HG03442 (cell line): ENCODE results near the gene WFIKKN2.

ENCODE experiments used
- ATAC-seq: cut with Tn5 transposase; IDR thresholded peaks from one replicate; pipeline ENCODE4 v1.9.1; 2021; ENCODE audit warnings: mild to moderate bottlenecking, moderate library complexity; ENCODE audit not compliant: unreplicated experiment

The WFIKKN2 gene

DNA sequence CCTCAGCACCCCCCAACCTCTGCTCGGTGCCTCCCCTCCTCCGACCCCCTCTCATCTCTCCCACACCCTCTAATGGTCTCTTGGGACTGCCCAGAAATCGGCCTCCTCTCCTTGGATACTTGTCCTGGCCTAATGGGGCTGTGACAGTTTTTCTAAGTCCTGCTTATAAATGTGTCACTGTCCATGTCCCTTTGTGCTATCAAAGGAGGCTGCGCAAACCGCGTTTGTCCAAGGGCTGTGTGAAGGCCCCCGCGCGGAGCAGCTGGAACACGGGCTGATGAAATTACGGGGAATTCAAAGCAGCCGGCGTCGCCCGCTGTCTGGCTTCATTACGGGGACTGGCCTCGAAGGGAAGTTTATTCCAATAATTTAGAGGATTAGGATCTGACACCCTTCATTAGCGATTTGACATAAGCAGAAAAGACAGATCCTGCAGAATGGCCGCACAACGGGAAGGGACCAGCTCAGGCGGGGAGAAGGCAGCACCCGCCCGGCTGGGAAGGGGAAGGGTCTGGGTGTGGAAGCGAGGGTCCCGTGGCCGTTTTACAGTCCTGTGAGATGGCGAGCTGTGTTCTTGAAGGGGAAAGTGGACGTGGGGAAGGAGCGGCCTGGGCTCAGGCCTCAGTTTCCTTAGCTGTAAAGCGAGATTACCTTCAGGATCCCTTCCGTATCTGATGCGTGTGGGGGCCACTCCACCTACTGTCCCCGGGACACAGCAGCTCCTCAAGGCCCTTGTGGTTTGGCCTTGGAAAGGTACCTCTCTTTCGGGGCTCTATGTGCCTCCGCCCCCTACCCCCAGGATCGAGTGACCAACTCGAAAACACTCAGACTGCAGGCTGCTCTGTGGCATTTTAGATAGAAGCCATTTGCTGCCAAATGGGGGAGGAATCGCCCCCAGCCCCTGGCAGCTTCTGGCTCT lies 1.6 kb upstream of the WFIKKN2 start:
- no peak for ATAC-seq

DNA sequence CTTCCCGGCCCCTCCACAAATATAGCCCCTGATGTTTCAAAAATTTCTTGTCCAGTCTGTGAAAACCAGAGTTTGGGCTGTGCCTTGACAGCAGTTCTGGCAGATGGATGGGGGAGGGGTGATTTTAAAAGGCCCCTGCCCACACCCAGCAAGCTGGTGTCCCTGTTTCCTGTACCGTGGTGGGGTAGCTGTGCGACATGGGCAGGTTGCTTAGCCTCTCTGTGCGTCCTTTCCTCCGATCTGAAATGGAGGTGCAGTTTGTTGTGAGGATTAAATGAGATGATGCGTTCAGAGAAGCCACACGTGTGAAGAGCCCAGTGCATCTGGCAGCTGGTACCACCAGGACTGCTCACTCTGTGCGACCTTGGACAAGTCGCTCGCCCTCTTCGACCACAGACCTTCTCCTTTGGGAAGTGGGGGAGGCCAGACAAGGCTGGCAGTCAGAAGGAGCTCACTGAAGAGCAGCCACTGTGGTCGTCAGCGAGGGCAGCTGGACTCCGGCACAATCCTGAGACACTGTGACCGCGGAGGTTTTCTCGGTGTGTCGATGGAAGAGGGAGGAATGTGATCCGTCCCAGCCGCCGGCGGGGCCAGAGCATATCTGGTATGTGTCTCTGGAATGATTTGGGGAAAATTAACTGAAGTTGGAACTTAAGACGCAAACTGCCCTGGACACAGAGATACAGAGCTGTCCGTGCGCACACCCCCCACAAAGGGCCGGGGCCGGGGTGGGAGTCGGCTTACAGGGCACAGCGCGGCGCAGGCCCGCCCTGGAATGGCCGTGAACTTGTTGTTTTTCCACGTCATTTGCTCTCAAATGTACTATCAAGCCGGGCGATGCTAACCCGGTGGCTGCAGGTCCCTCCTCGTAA lies 721 bp upstream of the WFIKKN2 start:
- no peak for ATAC-seq

DNA sequence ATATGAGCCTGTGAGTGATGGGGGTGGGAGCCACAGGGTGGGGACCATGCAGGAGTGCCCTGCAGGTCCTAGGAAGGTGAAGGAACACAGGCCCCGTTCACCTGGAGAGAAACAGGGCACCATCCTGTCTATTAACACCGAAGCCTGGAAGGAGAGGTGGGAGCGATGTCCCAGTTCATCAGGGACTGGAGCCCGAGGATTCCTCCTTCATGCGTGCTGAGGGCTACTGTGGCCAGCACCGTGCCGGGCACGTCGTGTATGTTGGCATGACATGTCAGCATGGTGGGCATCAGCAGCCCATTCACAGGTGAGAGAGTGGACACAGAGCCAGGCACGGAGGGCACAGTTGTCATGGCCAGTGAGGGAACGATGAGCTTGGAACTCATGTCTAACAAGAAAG lies 1.4 kb downstream of the WFIKKN2 start:
- no peak for ATAC-seq

- no peak for ATAC-seq
Observed at GRCh38 chr17:50837286-50837979, 2.0 kb downstream of the WFIKKN2 start.

GRCh38 chr17:50837980-50838954 lies 2.9 kb downstream of the WFIKKN2 start:
- ATAC-seq: no peak

DNA sequence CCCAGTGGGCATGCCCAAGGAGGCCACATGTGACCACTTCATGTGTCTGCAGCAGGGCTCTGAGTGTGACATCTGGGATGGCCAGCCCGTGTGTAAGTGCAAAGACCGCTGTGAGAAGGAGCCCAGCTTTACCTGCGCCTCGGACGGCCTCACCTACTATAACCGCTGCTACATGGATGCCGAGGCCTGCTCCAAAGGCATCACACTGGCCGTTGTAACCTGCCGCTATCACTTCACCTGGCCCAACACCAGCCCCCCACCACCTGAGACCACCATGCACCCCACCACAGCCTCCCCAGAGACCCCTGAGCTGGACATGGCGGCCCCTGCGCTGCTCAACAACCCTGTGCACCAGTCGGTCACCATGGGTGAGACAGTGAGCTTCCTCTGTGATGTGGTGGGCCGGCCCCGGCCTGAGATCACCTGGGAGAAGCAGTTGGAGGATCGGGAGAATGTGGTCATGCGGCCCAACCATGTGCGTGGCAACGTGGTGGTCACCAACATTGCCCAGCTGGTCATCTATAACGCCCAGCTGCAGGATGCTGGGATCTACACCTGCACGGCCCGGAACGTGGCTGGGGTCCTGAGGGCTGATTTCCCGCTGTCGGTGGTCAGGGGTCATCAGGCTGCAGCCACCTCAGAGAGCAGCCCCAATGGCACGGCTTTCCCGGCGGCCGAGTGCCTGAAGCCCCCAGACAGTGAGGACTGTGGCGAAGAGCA lies 4.4 kb downstream of the WFIKKN2 start:
- no peak for ATAC-seq

- ATAC-seq: no peak
Observed at GRCh38 chr17:50840311-50840851, 5.0 kb downstream of the WFIKKN2 start.

DNA sequence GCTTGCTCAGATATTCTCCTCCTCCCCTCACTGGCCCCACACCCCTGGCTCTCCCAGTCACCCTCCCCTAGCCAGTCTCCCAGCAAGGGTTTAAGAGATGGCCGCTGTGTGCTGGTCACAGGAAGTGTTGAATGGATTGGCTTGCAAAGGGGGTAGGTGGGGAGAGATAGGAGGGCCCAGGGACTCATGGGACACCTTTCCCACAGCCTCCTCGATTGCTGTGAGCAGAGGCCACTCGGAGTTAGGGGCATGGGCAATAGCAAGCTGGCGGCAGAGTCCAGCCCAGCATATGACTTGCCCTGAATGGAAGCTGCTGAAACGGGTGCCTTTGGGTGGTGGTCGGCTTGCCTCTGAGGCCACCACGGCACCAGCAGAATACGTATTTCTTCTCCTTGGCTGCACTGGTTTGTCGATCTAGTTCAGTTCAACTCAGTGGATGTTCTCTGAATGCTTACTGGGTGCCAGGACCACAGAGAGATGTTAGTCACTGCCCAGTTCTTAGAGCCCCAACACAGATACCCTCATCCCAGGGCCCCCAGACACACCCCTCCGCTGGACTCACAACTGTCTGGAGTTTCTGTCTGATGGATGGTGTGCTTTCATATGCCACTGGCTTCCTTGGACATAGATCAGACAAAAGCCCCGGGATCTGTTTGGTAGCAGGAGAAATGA lies 6.0 kb downstream of the WFIKKN2 start:
- no peak for ATAC-seq

DNA sequence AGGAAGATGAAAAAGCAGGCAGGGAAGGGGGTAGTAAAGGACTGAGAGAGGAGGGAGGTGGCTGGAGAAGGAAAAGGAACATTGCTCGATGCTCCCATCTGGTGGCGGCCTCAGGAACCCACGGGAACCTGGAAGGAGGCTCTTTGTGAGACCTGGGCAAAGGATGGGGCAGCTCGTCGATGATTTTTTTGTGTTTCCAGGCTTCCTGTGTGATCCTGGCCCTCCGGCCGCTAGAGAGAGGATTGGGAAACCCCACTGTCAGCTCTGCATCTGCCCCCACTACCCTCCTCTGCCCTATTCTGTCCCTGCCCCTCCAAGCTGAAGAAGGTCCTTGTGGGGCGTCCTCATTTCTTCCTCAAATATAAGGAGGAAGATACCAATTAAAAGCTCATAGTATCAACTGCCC lies 6.6 kb downstream of the WFIKKN2 start:
- no peak for ATAC-seq

DNA sequence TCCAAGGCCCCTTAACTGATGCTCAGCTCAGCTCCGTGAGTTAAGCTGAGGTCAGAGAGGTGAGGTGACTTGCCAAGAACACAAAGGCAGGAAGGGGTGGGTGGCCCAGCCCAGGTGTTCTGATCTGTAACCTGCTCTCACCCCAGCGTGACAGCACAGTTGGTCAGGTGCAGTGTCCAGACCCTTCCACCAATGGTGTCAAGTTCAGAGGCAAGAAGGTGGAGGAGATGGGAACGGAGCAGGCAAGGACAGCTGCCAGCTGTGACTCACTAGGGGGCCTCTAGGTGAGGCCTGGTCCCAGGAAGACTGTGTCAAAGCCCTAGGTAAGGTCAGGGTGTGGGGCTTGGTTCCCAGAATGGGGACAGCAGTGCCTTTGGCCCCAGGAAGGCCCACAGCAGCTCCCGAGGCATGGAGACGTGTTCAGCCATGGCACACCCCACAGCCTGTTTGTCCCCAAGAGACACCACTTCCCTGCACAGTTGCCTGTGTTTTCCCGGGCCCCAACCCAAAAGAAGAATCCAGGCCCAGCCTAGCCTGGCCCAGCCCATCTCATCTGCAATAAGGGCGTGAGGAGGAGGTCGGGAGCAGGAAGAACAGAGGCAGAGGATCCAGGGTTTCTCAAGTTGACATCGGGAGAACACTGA lies 7.2 kb downstream of the WFIKKN2 start:
- ATAC-seq: no peak

DNA sequence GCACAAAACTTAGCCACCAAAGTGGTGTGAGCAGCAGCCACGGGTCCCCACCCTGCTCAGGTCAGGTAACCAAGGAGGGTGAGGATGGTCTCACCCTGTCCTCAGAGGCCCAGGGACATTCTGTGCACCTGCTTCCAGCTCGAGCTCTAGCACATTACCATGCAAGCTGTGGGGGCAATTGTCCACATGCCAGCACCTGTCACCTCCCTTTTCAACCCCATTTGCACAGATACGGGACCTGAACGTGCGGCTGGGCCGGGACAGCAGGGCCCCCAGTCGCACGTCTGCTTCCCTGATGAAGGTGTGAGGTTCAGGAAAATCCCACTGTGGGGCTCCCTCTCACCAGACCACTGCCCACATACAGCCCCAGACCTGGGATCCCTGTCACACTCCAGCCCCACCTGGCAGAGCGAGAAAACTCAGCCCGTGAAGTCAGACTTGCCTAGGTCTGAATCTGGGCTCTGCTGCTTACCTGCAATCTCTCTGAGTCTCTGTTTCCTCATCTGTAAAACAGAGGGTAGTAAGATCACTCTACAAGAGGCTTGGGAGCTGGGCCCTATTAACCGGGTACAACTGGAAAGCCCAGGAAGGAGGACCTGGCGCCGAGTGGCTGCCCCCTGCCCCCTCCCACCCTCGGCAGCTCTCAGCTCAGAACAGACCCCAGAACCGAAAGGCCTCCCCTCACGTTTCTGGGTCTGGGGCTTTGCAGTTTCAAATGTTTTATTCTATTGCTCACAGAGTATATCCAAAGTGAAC lies 7.9 kb downstream of the WFIKKN2 start:
- no peak for ATAC-seq

DNA sequence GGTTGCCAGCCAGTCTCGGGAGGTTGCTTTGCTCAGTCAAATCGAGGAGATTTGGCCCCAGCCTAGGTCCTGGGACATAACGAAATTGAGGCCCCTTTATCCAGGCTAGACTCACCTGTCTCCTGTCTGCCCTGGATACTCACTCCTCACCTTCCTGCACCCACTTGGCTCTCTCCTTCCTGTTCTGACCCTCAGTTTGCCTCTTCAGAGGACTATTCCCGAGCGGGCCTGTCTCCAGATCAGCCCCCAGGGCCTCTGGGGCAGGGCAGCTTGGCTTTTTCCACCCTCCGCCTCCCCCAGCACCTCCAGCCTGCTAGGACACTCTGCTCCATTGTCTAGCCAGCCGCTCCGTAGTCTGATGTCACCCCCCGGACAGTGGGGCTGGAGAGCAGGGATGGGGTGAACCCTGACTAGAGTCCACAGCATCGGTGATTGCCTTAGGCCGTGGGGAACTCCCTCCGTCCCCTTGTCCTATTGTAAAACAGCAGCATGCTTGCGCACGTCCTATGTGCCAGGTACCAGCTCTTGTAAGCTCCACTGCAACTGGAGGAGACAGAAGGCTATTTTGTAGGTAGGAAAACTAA lies 8.8 kb downstream of the WFIKKN2 start:
- no peak for ATAC-seq

DNA sequence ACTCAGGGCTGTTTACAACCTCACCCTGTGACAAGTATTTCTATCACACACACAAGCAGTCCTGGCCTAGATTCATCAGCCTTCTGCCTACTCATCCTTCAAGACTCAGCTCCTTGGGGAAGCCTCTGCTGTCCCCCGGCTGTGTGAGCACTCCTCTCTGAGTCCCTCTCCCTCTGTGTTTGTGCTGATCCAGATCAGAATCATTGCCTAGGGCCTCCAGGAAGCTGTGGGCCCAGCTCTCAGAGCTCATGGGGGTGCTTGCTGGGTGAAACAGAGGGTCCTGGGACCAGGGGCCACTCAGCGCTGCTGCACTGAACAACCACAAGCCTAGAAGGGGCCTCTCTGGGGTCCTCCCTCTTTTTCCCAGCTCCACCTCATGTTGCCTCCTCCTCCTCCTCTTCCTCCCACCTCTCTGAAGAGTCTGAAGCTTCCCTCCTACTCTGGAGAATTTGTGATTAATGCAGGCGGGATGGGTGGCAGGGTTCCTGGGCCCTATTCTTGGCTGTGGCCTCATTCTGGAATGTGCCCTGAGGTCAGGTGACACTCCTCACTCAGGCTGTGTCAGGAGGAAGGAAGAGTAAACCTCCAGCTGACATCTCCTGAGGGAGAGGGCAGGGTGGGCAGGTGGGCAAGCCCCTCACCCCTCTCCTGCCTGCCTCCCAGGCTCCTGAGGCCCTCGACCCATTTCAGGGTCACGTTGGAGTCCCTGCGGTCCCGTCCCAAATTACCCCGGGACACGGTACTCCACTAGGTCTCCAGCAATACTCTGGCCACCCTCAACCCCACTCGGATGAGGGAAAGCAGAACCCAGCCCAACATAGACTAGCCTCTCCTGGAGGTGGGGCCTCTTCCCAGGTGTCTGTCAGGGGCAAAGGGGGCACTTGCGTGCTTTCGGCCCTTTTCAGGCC lies 10.1 kb downstream of the WFIKKN2 start:
- ATAC-seq: no peak

DNA sequence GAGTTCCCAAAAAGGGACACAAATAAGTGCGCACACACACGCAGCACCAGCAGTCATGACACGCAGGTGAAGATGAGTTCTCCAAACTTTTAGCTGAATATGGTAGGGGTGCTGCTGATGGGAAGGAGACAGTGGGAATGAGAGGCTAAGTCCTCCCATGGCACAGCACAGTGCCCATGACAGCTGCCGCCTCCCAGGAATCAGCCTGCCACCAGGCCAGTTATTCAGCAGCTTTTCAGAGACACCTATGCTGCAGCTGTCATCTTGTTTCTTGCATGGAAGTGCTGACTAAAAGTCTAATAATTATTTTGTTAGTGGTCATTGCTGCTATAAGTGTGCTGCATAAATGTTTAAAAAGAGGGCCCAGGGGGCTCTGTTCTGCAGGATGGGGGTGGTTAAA lies 12.2 kb downstream of the WFIKKN2 start:
- no peak for ATAC-seq

- ATAC-seq: no peak
Observed at GRCh38 chr17:50848039-50848438, 12.7 kb downstream of the WFIKKN2 start.

DNA sequence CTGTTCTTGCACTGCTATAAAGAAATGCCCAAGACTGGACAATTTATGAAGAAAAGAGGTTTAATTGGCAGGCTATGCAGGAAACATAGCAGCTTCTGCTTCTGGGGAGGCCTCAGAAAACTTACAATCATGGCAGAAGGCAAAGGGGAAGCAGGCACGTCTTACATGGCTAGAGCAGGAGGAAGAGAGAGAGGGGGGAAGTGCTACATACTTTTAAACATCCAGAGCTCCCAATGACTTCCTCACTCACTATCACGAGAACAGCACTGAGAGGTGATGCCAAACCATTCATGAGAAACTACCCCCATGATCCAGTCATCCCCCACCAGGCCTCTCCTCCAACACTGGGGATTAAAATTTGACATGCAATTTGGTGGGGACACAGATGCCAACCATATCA lies 13.3 kb downstream of the WFIKKN2 start:
- no peak for ATAC-seq
